Ovary (tissue), 9 donors: ENCODE measurements around the gene APOBEC4. TPM values are rescaled to one million over a fixed set of nuclear protein-coding genes. Genes with fewer than 3 reads are reported as not detected.

ENCODE experiments used
- DNase-seq, 5 donors: peaks; one replicate each; pipeline ENCODE4 v3.0.0-alpha.2; 2019 to 2020
- H3K27ac ChIP-seq, 2 donors: fragments of 200-600 bp; one replicate each; pipeline versions ENCODE4 v1.5.1 to v1.8.0; 2019 to 2022
- H3K27me3 ChIP-seq: fragments of 200-600 bp; one replicate; pipeline ENCODE4 v1.8.0; 2022
- H3K36me3 ChIP-seq: fragments of 200-600 bp; sonication (generic); one replicate; pipeline ENCODE4 v1.5.1; 2019
- H3K4me1 ChIP-seq: one replicate; pipeline ENCODE4 v1.8.1; 2013; ENCODE audit warnings: mild to moderate bottlenecking, moderate library complexity; ENCODE audit not compliant: insufficient read depth
- H3K4me3 ChIP-seq: fragments of 200-600 bp; sonication (generic); one replicate; pipeline ENCODE4 v1.5.1; 2017
- H3K9me3 ChIP-seq, 2 donors: fragments of 200-600 bp in 1 of 2; sonication (generic) in 1 of 2; one replicate each; pipeline versions ENCODE4 v1.5.1 to v1.8.1; 2013 to 2019; ENCODE audit warnings: mild to moderate bottlenecking in 1 of 2, moderate library complexity in 1 of 2
- EP300 ChIP-seq: sonication (generic); formaldehyde crosslinking; IDR thresholded peaks from one replicate; pipeline ENCODE4 v1.6.1; 2017; ENCODE audit warnings: antibody characterized with exemption
- POLR2A ChIP-seq: fragments of 450-650 bp; IDR thresholded peaks from one replicate; pipeline ENCODE4 v1.6.1; 2017; ENCODE audit warnings: antibody characterized with exemption, mild to moderate bottlenecking, moderate library complexity
- WGBS, 3 donors: extraction: QIAGEN DNeasy Blood & Tissue Kit in 1 of 3; methylation state at CpG; one replicate each; pipeline versions ENCODE4 v1.1.5 to v1.1.7; 2013 to 2017; 5-methylcytosine and 5-hydroxymethylcytosine counted together
- intact Hi-C, 4 donors: fragments of 100-400 bp; cut with DNase I; formaldehyde crosslinking; loops; one replicate each; pipeline versions ENCODE4 v1.11.0 to v1.15.1; 2022 to 2023
- polyA plus RNA-seq, 2 donors: library from polyadenylated mRNA; stranded (reverse); fragments of 200-250 nt in 1 of 2; fragments of 350-450 nt in 1 of 2; fragmentation: Illumina TruSeq in 1 of 2; extraction: RNeasy Lipid Tissue Mini Kit (QIAGEN cat#74804) in 1 of 2; gene quantifications; one replicate each; pipeline ENCODE4 v1.2.3, GENCODE V29; 2013 to 2014
- total RNA-seq, 7 donors: library from RNA; depleted of rRNA in 2 of 7; stranded (reverse); fragments of >200 nt in 2 of 7; fragmentation: NEBNext Ultra II Directional in 3 of 7; extraction: Animal tissue kit (Norgen Biotek cat#: 25700) in 3 of 7; gene quantifications; one replicate each; pipeline versions ENCODE4 v1.1.0 to v1.2.4, GENCODE V29; 2016 to 2023
- TF ChIP-seq, protein P1 (sequence below), 3 donors: fragments of 450-650 bp in 2 of 3; fragments of 200-600 bp in 1 of 3; IDR thresholded peaks; one replicate each; pipeline versions ENCODE4 v1.5.1 to v1.8.0; 2016 to 2022; ENCODE audit warnings: antibody characterized with exemption in 3 of 3, mild to moderate bottlenecking in 1 of 3
- donor health status: DM: no; HTN: no; CAD: no; lungs with moderate emphysema.
- donor health status: DM: no; HTN: no; CAD: no.
- donor health status: Bipolar disorder and iron deficiency.
- donor health status: DM: yes; HTN: yes; CAD: no.
- donor health status: DM: no; HTN: no; CAD: no.
- donor health status: DM: yes; HTN: yes; CAD: no.

Gene APOBEC4
- total and polyA plus RNA-seq, 9 donors: 0.12 to 2.0 (median 0.46) TPM; not detected in 5

DNA sequence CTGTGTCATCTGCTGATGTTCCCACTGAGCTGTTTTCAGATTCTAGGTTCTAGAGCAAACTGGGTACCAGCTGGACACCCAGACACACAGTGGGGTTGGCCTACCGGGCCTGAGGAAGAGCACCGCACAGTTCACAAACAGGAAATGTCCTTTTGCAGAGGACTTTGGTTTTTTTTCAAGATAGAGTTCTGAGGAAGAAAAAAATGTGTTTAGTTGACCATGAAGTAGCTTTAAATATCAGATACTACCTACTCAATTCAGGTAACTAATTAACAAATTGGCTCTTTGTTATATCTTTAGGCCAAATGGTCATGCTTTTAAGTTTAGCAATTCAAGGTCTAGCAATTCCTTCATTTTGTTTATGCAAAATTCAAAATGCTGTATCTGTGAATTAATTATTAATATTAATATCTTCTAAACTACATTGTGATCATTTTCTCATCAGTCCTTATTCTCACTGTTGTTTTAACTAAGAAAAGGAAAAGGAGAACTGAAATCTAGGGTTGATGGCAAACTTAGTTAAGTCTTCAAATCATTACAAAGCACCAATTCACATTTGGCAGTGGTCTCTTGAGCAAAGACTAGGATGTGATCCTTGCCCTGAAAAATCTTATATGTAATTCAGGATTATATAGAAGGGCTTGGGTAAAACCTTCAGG lies 45.7 kb downstream of the APOBEC4 start:
- intact Hi-C loops: no loop called here
- Histone ChIP-seq H3K27me3 (no peaks in the 10 kb centered on the region), H3K4me1 (peaks cover 12% of the 10 kb centered on the region), H3K9me3 (no peaks in the 10 kb centered on the region), H3K36me3 (no peaks in the 10 kb centered on the region), H3K4me3 (no peak overlapping the region), H3K27ac (no peak overlapping the region)
- 72 to 80% (median 74%) methylated on average over 2 of the region's 2 CpGs for WGBS, 3 donors
- TF ChIP-seq, protein P1, sequence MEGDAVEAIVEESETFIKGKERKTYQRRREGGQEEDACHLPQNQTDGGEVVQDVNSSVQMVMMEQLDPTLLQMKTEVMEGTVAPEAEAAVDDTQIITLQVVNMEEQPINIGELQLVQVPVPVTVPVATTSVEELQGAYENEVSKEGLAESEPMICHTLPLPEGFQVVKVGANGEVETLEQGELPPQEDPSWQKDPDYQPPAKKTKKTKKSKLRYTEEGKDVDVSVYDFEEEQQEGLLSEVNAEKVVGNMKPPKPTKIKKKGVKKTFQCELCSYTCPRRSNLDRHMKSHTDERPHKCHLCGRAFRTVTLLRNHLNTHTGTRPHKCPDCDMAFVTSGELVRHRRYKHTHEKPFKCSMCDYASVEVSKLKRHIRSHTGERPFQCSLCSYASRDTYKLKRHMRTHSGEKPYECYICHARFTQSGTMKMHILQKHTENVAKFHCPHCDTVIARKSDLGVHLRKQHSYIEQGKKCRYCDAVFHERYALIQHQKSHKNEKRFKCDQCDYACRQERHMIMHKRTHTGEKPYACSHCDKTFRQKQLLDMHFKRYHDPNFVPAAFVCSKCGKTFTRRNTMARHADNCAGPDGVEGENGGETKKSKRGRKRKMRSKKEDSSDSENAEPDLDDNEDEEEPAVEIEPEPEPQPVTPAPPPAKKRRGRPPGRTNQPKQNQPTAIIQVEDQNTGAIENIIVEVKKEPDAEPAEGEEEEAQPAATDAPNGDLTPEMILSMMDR (IDR thresholded peaks at IDR 0.05): no peak
- TF ChIP-seq POLR2A: no peak
- TF ChIP-seq EP300: no peak
- DNase-seq: no peak

DNA sequence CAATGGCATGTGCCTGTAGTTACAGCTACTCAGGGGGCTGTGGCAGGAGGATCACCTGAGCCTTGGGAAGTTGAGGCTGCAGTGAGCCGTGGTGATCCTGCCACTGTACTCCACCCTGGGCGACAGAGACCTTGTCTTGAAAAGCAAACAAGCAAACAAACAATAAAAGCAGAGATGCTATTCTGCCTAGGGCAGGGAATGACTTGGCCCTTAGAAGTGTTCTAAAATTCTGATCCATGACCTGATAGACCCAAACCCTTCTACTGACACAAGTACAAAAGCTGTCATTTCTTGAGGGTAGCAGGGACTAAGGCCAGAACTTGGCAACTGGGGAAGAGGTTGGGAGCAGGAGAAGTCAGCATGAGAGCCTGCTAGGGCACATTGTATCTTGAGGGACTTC lies 47.2 kb downstream of the APOBEC4 start:
- Histone ChIP-seq H3K4me3 (no peak overlapping the region), H3K4me1 (peaks cover 12% of the 10 kb centered on the region), H3K36me3 (no peaks in the 10 kb centered on the region), H3K27me3 (no peaks in the 10 kb centered on the region), H3K9me3 (no peaks in the 10 kb centered on the region), H3K27ac (no peak overlapping the region)
- no peak for DNase-seq
- intact Hi-C loops: no loop called here
- no peak for TF ChIP-seq EP300
- no peak for TF ChIP-seq POLR2A
- TF ChIP-seq, protein P1 (IDR thresholded peaks at IDR 0.05): no peak
- 88 to 95% (median 92%) methylated on average over 2 of the region's 2 CpGs for WGBS, 3 donors

- Histone ChIP-seq H3K4me3 (no peak overlapping the region), H3K4me1 (peaks cover 5% of the 10 kb centered on the region), H3K36me3 (no peaks in the 10 kb centered on the region), H3K9me3 (no peaks in the 10 kb centered on the region), H3K27me3 (no peaks in the 10 kb centered on the region), H3K27ac (no peak overlapping the region)
- no peak for TF ChIP-seq EP300
- TF ChIP-seq, protein P1 (IDR thresholded peaks at IDR 0.05): no peak
- TF ChIP-seq POLR2A: no peak
- intact Hi-C loops: no loop called here
- WGBS, 3 donors: 89 to 97% (median 91%) methylated on average over 8 of the region's 8 CpGs
- no peak for DNase-seq
Observed at GRCh38 chr1:183604815-183605214, 48.3 kb downstream of the APOBEC4 start.

GRCh38 chr1:183604038-183604808 lies 48.9 kb downstream of the APOBEC4 start:
- no peaks in the 10 kb centered on the region for H3K27me3 ChIP-seq
- H3K36me3 ChIP-seq: no peaks in the 10 kb centered on the region
- H3K4me1 ChIP-seq: peaks cover 5% of the 10 kb centered on the region
- 46 to 58% (median 52%) methylated on average over 10 of the region's 10 CpGs for WGBS, 3 donors
- TF ChIP-seq, protein P1 (IDR thresholded peaks at IDR 0.05): no peak
- TF ChIP-seq POLR2A (no peak), EP300 (no peak)
- no peak overlapping the region for H3K4me3 ChIP-seq
- H3K9me3 ChIP-seq: no peaks in the 10 kb centered on the region
- intact Hi-C loops: no loop called here
- DNase-seq: no peak
- H3K27ac ChIP-seq: no peak overlapping the region
